Effector memory CD4-positive, alpha-beta T cell (primary cell): ENCODE measurements around the gene GRPEL1.

ENCODE experiments used
- DNase-seq, 3 donors: peaks; one replicate each; pipeline ENCODE4 v3.0.0-alpha.2; 2020
- H3K27ac ChIP-seq: 2 replicates; pipeline ENCODE4 v1.7.0; 2013; ENCODE audit warnings: mild to moderate bottlenecking, low read length, moderate library complexity; ENCODE audit not compliant: insufficient read depth, poor library complexity, severe bottlenecking
- H3K27me3 ChIP-seq: replicated peaks from 2 replicates; pipeline ENCODE4 v1.7.0; 2013; ENCODE audit warnings: mild to moderate bottlenecking, low read length; ENCODE audit not compliant: insufficient read depth, control insufficient read depth, poor library complexity, severe bottlenecking
- H3K36me3 ChIP-seq: 2 replicates; pipeline ENCODE4 v1.7.0; 2013; ENCODE audit warnings: mild to moderate bottlenecking, low read length, moderate library complexity; ENCODE audit not compliant: control insufficient read depth, insufficient read depth
- H3K4me1 ChIP-seq: 2 replicates; pipeline ENCODE4 v1.7.0; 2013; ENCODE audit warnings: low read length, mild to moderate bottlenecking; ENCODE audit not compliant: control insufficient read depth, insufficient read depth, poor library complexity, severe bottlenecking
- H3K4me3 ChIP-seq: 2 replicates; pipeline ENCODE4 v1.7.0; 2013; ENCODE audit warnings: low read length, low read depth, mild to moderate bottlenecking; ENCODE audit not compliant: insufficient read depth, poor library complexity, severe bottlenecking
- H3K9me3 ChIP-seq: 2 replicates; pipeline ENCODE4 v1.7.0; 2013; ENCODE audit warnings: mild to moderate bottlenecking, low read length, moderate library complexity; ENCODE audit not compliant: control insufficient read depth
- total RNA-seq, 3 donors: gene quantifications; one replicate each; lab custom pipeline; 2026; lab: John Stamatoyannopoulos, UW

GRPEL1 gene
- total RNA-seq = 59.1 to 73.5 (median 68.8) reads per million in 3 donors

GRCh38 chr4:7067452-7068278, at the start of gene GRPEL1:
Gene GRPEL1, minus strand, starts transcription at chr4:7068064. Its CDS starts 32 bp downstream, at chr4:7068032.
- H3K36me3 ChIP-seq = peaks cover 17% of the 10 kb centered on the region
- peak; percentile 100 for DNase-seq
- no peaks in the 10 kb centered on the region for H3K9me3 ChIP-seq
- H3K4me1 ChIP-seq = peaks cover 25% of the 10 kb centered on the region
- H3K27ac ChIP-seq = peak within 1 kb of the TSS; percentile 86
- no peaks in the 10 kb centered on the region for H3K27me3 ChIP-seq
- peak within 1 kb of the TSS; percentile 97 for H3K4me3 ChIP-seq

GRCh38 chr4:7116705-7117104, 48.8 kb upstream of the GRPEL1 start:
- no peak for DNase-seq
- Histone ChIP-seq H3K4me1 (no peaks in the 10 kb centered on the region), H3K9me3 (no peaks in the 10 kb centered on the region), H3K36me3 (no peaks in the 10 kb centered on the region), H3K4me3 (no peak overlapping the region), H3K27ac (no peak overlapping the region), H3K27me3 (no peaks in the 10 kb centered on the region)

- no peak overlapping the region for H3K4me3 ChIP-seq
- DNase-seq = no peak
- H3K36me3 ChIP-seq = no peaks in the 10 kb centered on the region
- H3K27ac ChIP-seq = no peak overlapping the region
- H3K4me1 ChIP-seq = no peaks in the 10 kb centered on the region
- H3K9me3 ChIP-seq = no peaks in the 10 kb centered on the region
- H3K27me3 ChIP-seq = no peaks in the 10 kb centered on the region
These were observed 47.9 kb upstream of the GRPEL1 start for GRCh38 chr4:7115557-7116340.

GRCh38 chr4:7112656-7113055, 44.8 kb upstream of the GRPEL1 start:
- H3K4me1 ChIP-seq = no peaks in the 10 kb centered on the region
- no peak overlapping the region for H3K27ac ChIP-seq
- H3K4me3 ChIP-seq = no peak overlapping the region
- no peaks in the 10 kb centered on the region for H3K9me3 ChIP-seq
- H3K36me3 ChIP-seq = no peaks in the 10 kb centered on the region
- no peaks in the 10 kb centered on the region for H3K27me3 ChIP-seq
- DNase-seq = no peak

GRCh38 chr4:7111441-7111840, 43.6 kb upstream of the GRPEL1 start:
- DNase-seq = no peak
- no peaks in the 10 kb centered on the region for H3K9me3 ChIP-seq
- no peak overlapping the region for H3K4me3 ChIP-seq
- H3K27ac ChIP-seq = no peak overlapping the region
- H3K4me1 ChIP-seq = no peaks in the 10 kb centered on the region
- H3K27me3 ChIP-seq = no peaks in the 10 kb centered on the region
- no peaks in the 10 kb centered on the region for H3K36me3 ChIP-seq

GRCh38 chr4:7110546-7110945, 42.7 kb upstream of the GRPEL1 start:
- Histone ChIP-seq H3K27me3 (no peaks in the 10 kb centered on the region), H3K4me3 (no peak overlapping the region), H3K9me3 (no peaks in the 10 kb centered on the region), H3K27ac (no peak overlapping the region), H3K4me1 (no peaks in the 10 kb centered on the region), H3K36me3 (no peaks in the 10 kb centered on the region)
- DNase-seq = no peak

- Histone ChIP-seq H3K4me3 (no peak overlapping the region), H3K9me3 (no peaks in the 10 kb centered on the region), H3K36me3 (no peaks in the 10 kb centered on the region), H3K4me1 (no peaks in the 10 kb centered on the region), H3K27ac (no peak overlapping the region), H3K27me3 (no peaks in the 10 kb centered on the region)
- no peak for DNase-seq
These were observed 41.3 kb upstream of the GRPEL1 start for GRCh38 chr4:7109169-7109568.

- Histone ChIP-seq H3K4me3 (no peak overlapping the region), H3K4me1 (peaks cover under 1% of the 10 kb centered on the region), H3K27ac (no peak overlapping the region), H3K9me3 (no peaks in the 10 kb centered on the region), H3K36me3 (no peaks in the 10 kb centered on the region), H3K27me3 (no peaks in the 10 kb centered on the region)
- DNase-seq = no peak
These were observed 40.8 kb upstream of the GRPEL1 start for GRCh38 chr4:7108660-7109059.

GRCh38 chr4:7108046-7108625, 40.3 kb upstream of the GRPEL1 start:
- no peaks in the 10 kb centered on the region for H3K36me3 ChIP-seq
- no peak overlapping the region for H3K4me3 ChIP-seq

More at GRCh38 chr4:7108046-7108625, 40.3 kb upstream of the GRPEL1 start:
- Histone ChIP-seq H3K27ac (no peak overlapping the region), H3K27me3 (no peaks in the 10 kb centered on the region), H3K4me1 (peaks cover 4% of the 10 kb centered on the region), H3K9me3 (no peaks in the 10 kb centered on the region)
- no peak for DNase-seq
